Measurements from ENCODE around the gene ITGB3BP.

ITGB3BP gene

GRCh38 chr1:63411066-63411465, 112.0 kb downstream of the ITGB3BP start:
- TF ChIP-seq, protein P1, sequence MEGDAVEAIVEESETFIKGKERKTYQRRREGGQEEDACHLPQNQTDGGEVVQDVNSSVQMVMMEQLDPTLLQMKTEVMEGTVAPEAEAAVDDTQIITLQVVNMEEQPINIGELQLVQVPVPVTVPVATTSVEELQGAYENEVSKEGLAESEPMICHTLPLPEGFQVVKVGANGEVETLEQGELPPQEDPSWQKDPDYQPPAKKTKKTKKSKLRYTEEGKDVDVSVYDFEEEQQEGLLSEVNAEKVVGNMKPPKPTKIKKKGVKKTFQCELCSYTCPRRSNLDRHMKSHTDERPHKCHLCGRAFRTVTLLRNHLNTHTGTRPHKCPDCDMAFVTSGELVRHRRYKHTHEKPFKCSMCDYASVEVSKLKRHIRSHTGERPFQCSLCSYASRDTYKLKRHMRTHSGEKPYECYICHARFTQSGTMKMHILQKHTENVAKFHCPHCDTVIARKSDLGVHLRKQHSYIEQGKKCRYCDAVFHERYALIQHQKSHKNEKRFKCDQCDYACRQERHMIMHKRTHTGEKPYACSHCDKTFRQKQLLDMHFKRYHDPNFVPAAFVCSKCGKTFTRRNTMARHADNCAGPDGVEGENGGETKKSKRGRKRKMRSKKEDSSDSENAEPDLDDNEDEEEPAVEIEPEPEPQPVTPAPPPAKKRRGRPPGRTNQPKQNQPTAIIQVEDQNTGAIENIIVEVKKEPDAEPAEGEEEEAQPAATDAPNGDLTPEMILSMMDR (conservative IDR thresholded peaks at IDR 0.05; ENCODE audit: low read depth, low read length), result no peak
- DNase-seq (ENCODE audit: low read depth), result no peak
- H3K4me3 ChIP-seq (ENCODE audit: low read length), result no peak overlapping the region

GRCh38 chr1:63408331-63408730, 114.7 kb downstream of the ITGB3BP start:
- H3K4me3 ChIP-seq (ENCODE audit: low read length), result no peak overlapping the region
- TF ChIP-seq, protein P1 (conservative IDR thresholded peaks at IDR 0.05; ENCODE audit: low read depth, low read length), result no peak
- DNase-seq (ENCODE audit: low read depth), result no peak

DNA sequence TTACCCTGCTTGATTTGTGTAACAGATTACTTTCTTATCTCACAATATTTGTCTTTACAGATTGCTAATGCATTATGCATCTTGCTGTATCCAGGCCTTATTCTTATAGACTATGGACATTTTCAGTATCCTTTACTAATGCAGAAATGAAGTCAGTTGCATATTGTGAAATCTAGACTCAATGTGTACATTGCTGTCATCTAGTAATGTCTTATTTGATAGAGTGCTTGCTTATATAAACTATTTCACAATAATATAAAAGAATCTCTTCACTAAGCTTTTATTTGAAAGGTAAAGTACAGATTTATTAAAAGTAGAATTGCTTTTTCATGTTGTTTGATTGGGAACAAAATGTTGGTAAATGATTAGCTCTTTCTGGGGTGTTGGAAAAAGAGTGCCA, 116.0 kb downstream of the ITGB3BP start:
- H3K4me3 ChIP-seq (ENCODE audit: low read length), result no peak overlapping the region
- no peak for DNase-seq (ENCODE audit: low read depth)
- TF ChIP-seq, protein P1 (conservative IDR thresholded peaks at IDR 0.05; ENCODE audit: low read depth, low read length), result no peak

DNA sequence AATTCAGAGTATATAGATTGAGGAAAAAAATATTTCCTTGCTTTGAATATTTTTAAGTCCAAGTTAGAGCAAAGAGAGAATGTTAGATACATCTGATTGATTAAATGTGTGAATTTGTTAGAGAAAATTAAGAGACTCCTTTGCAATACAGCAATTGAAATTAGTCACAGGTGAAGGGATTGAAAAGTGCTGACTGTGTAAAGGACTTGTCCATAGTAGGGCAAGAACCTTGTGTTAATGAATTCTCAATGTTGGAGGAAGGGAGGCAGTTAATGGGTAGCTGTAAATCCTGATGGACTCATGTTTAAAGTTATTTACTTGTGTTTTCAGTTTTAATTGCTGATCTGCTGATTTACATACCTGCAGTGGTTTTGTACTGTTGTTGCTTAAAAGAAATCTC, 117.0 kb downstream of the ITGB3BP start:
- no peak for DNase-seq (ENCODE audit: low read depth)
- TF ChIP-seq, protein P1 (conservative IDR thresholded peaks at IDR 0.05; ENCODE audit: low read depth, low read length), result no peak
- no peak overlapping the region for H3K4me3 ChIP-seq (ENCODE audit: low read length)

DNA sequence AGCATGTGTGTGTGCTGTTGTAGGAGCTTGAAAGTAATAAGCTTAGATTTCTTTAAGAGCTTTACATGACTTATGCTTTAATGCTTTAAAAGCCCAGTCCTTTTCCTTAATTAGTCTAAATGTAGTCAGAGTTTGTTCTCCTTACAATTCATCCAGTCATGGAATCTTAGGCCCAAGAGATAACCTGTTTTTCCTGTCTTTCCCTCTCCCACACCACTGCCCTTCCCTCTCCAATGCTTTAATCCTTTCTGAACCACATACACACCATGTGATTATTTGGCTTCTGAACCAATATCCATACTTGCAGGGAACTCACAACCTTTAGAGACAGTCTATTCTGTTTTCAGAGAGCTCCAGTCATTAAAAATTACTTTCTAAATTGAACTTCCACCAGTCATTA, 118.0 kb downstream of the ITGB3BP start:
- no peak overlapping the region for H3K4me3 ChIP-seq (ENCODE audit: low read length)
- peak; percentile 4 for DNase-seq (ENCODE audit: low read depth)
- TF ChIP-seq, protein P1 (conservative IDR thresholded peaks at IDR 0.05; ENCODE audit: low read depth, low read length), result no peak

- H3K4me3 ChIP-seq (ENCODE audit: low read length), result no peak overlapping the region
- no peak for DNase-seq (ENCODE audit: low read depth)
- TF ChIP-seq, protein P1 (conservative IDR thresholded peaks at IDR 0.05; ENCODE audit: low read depth, low read length), result no peak
Measured at GRCh38 chr1:63403386-63403785, 119.6 kb downstream of the ITGB3BP start.

GRCh38 chr1:63401945-63402344, 121.1 kb downstream of the ITGB3BP start:
- no peak for DNase-seq (ENCODE audit: low read depth)
- TF ChIP-seq, protein P1 (conservative IDR thresholded peaks at IDR 0.05; ENCODE audit: low read depth, low read length), result no peak
- no peak overlapping the region for H3K4me3 ChIP-seq (ENCODE audit: low read length)
